ENCODE results near the gene PSMB5.

Gene PSMB5

DNA sequence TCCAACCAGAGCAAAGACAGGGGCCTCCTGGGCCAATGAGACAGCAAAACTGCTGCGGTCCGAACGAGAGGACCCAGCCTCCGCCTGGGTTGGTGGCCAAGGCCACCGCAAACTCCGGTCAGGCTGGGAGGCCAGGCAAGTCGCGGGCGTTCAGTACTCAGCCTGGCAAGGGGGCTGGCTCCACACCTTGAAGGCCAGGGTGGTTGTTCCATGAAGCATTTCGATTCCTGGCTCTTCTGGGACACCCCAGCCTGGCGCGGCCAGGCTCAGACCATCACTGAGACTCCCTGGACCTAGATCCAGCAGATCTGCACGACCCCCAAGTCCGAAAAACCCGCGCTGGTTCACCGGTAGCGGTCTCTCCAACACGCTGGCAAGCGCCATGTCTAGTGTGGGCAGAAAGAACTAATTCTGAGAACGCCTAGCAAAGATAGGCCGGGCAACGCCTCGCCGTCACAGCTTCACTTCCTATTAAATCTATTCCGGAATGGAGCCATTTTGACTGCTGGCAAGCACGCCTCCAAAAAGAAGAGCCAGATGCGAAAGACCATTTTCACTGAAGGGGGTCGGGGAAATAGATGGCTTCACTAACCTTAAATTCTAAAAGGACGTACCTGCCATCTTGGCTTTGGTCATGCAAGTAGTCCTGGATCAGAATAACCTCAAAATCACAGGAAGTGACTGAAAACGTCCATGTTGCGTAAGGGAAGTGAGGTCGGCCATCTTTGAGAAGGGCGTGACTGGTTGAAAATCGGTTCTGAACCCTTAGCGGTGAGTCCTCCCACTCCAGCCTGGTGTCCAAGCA lies at the start of gene PSMB5:
PSMB5 (minus strand) TSS at position 403 of the 805 bp plus-strand sequence; CDS start at position 384, 19 bp downstream.
- peak; percentile 94 for DNase-seq (ENCODE audit: low spot score)
- Histone ChIP-seq H3K27ac (peak within 1 kb of the TSS; percentile 87 to 96), H3K4me3 (peak within 1 kb of the TSS; percentile 77)
- TF ChIP-seq, protein P1, sequence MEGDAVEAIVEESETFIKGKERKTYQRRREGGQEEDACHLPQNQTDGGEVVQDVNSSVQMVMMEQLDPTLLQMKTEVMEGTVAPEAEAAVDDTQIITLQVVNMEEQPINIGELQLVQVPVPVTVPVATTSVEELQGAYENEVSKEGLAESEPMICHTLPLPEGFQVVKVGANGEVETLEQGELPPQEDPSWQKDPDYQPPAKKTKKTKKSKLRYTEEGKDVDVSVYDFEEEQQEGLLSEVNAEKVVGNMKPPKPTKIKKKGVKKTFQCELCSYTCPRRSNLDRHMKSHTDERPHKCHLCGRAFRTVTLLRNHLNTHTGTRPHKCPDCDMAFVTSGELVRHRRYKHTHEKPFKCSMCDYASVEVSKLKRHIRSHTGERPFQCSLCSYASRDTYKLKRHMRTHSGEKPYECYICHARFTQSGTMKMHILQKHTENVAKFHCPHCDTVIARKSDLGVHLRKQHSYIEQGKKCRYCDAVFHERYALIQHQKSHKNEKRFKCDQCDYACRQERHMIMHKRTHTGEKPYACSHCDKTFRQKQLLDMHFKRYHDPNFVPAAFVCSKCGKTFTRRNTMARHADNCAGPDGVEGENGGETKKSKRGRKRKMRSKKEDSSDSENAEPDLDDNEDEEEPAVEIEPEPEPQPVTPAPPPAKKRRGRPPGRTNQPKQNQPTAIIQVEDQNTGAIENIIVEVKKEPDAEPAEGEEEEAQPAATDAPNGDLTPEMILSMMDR (IDR thresholded peaks at IDR 0.05), result no peak

DNA sequence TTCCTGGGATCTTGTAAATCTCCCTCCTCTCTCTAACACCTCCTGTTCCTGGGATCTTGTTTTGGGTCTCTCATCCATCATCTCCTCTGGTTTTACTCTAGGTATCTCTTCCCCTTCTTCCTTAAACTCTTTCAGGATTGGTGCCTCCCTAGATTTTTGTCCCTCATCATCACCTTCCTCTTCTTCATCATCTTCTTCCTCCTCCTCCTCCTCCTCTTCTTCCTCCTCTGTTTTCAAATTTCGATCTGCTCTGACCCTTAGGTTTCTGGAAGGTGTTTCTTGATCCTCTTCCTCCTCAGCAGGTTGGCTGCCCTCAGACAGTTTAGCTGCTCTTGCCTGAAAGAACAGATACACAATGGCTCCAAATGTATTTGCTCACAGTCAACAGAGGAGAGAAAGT lies 45.8 kb upstream of the PSMB5 start:
- TF ChIP-seq, protein P1 (IDR thresholded peaks at IDR 0.05), result no peak
- DNase-seq (ENCODE audit: low spot score), result no peak
- no peak overlapping the region for H3K27ac ChIP-seq
- no peak overlapping the region for H3K4me3 ChIP-seq

DNA sequence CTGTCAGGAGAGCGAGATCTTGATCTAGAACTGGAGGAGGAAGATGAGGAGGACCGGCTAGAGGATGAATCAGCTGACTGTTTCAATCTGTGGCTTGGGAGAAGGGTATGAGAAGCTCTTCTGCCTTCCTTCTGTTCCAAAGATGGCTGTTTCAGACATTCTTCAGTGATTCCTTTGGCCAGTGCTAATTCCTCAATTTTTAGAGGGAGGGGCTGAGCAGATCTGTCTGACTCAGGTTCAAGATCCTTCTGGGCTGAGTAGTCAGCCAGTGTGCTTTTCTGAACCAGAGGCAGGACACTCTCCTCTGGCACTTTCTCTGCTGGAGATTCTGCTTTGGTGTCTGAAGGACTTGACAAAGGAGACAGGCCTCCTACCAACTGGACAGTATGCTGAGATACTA lies 45.0 kb upstream of the PSMB5 start:
- Histone ChIP-seq H3K4me3 (no peak overlapping the region), H3K27ac (peak overlapping the region in 1 of 2 donors; percentile 75)
- DNase-seq (ENCODE audit: low spot score), result no peak
- TF ChIP-seq, protein P1 (IDR thresholded peaks at IDR 0.05), result no peak

DNA sequence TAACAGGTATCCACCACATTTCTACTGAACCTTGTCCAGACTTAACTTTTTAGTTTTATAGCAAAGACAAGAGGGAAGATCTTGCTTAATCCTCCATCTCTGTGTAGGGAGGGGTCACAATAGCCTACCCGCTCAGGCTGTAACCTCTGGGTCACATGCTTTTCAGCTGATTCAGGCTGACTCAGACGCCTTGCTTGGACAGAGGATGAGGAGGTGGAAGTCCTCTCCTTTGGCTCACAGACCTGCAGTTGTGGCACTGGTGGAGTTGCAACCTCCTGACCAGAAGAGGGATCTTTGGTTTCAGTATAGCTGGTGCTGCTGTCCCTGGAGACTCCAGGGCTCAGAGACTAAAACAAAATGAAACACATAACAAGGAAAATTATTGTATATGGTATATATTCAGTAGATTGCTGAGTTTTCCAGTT lies 44.0 kb upstream of the PSMB5 start:
- H3K4me3 ChIP-seq, result no peak overlapping the region
- DNase-seq (ENCODE audit: low spot score), result peak; percentile 84
- peak overlapping the region; percentile 2 to 75 for H3K27ac ChIP-seq
- TF ChIP-seq, protein P1 (IDR thresholded peaks at IDR 0.05), result no peak

DNA sequence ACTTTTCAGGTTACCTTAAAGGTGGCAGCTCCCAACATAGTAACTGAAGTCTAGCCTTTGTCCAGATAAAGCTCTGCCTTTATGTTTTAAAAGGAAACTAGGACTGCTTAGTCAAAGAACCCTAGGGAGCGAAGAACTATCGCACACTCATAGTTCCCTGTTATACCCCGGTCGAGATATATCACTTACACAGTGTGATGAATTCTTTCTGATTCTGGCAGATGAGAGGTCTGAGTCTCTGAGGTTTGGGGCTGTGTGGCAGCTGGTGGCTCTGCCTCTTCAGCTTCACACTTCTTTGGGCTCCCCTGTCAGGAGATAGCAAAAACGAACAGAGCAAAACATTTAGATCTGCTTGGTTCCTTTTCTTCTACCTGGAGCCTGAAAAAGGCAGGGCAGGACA lies 43.3 kb upstream of the PSMB5 start:
- DNase-seq (ENCODE audit: low spot score), result no peak
- Histone ChIP-seq H3K4me3 (no peak overlapping the region), H3K27ac (peak overlapping the region; percentile 2 to 75)
- TF ChIP-seq, protein P1 (IDR thresholded peaks at IDR 0.05), result no peak

DNA sequence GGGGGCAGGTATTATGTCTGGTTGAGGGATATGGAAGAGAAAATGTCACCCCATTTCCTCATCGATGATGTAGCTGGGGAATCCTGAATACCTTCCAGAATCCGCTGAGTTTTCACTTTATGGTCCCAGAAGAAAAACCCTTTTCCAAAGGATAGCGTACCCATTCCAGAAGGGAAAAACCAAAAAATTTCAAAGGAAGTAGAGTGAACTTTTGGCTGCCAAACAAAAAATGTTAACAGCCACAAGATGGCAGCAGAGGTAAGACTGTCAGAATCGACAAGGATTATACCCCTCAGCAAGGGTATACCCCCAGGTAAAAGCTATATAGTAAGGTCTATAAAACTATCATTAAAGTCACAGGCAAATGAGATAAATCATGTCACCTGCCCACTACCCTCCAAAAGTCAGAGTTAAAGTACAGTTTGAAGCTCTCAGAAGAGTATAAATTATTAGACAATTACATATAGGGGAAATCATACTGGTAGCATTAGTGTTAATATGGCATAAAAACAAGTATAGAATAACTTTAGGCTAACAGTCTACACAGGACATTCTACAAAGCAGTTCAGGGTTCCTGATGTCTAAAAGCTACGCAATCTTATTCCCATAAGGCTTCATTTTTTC lies 42.2 kb upstream of the PSMB5 start:
- TF ChIP-seq, protein P1 (IDR thresholded peaks at IDR 0.05), result peak; percentile 45
- peak overlapping the region in 1 of 2 donors; percentile 3 for H3K27ac ChIP-seq
- H3K4me3 ChIP-seq, result no peak overlapping the region
- no peak for DNase-seq (ENCODE audit: low spot score)

Measured in coronary artery (tissue), 2 donors.